Iris pigment epithelial cell (primary cell): ENCODE measurements around the gene ACTN1.
A peak's percentile ranks its signal among the peaks of the same experiment; 100 is the strongest.

Experiments used
- DNase-seq: peaks from one replicate; pipeline ENCODE4 v3.0.0-alpha.2; 2011; ENCODE audit warnings: low read depth

The ACTN1 gene

GRCh38 chr14:68834816-68835215 is 144.3 kb downstream of the ACTN1 start:
- DNase-seq: no peak

DNA sequence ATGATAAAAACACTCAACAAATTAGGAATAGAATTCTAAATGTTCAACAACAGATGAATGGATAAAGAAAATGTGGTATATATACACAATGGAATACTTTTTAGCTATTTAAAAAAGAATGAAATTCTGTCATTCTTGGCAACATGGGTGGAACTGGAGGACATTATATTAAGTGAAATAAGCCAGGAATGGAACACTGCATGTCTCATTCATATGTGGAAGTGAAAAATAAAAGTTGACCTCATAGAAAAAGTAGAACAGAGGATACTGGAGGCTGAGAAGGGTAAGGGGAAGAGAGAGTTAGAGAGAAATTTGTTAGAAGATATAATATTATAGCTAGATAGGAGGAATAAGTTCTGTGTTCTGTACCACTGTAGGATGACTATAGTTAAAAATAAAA is 150.4 kb downstream of the ACTN1 start:
- DNase-seq: no peak

DNA sequence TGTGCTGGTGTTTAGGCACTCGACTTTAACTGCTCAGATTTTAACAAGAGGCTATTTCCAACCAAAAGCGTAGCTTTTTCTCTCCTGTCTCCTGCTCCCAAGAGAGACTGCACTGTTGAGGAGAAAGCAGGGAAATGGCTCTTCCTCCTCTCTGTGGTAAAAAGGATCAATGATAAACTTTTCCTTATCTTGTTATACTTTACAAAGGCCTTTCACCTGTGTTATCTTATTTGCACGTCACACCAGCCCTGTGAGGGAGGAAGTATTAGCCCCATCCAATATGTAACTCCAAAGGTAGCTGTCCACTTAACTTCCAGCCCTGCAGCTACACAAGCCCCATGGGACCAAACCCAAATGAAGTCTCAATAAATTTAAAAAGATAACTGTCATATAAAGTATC is 153.4 kb downstream of the ACTN1 start:
- DNase-seq: no peak

DNA sequence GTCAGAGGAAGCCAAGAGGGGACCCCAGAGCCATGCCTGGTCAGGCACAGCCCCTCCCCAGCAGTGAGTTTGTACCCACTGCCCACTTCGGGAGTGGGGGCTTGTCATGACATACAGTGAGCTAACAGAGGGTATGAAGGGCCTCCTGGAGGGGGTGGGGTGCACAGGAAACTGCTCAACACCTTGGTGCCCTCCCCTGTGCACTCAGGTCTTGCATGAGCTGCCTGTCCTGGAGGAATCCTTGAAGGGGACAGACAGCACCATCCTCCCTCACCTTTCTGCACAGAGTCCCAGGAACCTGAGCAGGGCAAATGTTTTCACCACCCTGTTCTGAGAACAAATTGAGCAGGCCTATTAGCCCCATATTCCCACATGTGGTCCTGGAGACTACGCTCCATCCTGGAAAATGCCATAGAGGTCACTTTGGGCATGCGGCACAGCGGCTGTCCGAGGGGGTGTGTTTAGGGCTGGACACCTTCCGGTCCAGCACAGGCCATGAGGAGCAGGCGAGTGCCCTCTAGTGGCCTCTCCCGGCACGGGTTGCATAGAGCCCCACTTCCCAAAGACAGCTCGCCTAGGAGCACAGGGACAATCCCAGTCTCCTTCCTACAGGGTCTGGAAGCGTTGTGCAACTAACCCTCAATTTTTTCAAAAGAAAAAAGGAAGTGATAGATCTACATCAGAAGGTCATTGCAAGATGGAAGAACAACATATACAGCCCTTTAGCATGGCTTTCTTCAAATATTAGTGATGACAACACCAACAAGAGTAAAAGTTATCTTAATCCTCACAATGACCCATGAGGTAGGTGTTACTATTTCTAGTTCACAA is 154.4 kb downstream of the ACTN1 start:
- peak; percentile 67 for DNase-seq

DNA sequence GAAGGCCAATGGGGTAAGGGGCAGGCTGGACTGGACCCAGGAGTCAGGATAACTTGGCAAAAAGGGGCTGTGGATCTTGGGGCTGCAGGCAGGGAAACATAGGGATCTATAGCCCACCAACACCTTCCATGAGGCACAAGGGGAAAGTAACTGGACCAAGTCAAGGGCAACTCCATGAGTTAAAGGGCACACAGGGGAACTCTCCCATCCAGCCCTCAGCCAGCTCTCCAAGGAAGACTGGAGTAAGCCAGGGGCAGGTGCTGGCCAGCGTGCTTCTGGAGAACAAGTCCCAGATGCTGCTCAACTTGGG is 154.9 kb downstream of the ACTN1 start:
- DNase-seq: no peak
